Panc1 (cell line): ENCODE measurements around the gene GFM1. TPM values are rescaled to one million over a fixed set of nuclear protein-coding genes. Genes with fewer than 3 reads are reported as not detected.

Experiments used
- ATAC-seq: fragments of 200-7000 bp; cut with Tn5 transposase; 2 replicates; pipeline ENCODE4 v1.9.1; 2020; ENCODE audit warnings: mild to moderate bottlenecking, moderate library complexity
- BruUV-seq: library from RNA; stranded (reverse); fragments of 400-500 nt; replicated peaks from 2 replicates; lab custom pipeline; 2021; lab: Mats Ljungman, UMichigan
- CTCF ChIA-PET: fragments of 300-600 bp; sonication (Branson Sonifier 250); formaldehyde crosslinking; loops from one replicate; lab custom pipeline; 2022; ENCODE audit warnings: antibody characterized with exemption; lab: Charles Lee
- POLR2A ChIA-PET: fragments of 300-600 bp; sonication (Branson Sonifier 250); formaldehyde crosslinking; loops from one replicate; lab custom pipeline; 2022; ENCODE audit warnings: antibody characterized with exemption; lab: Charles Lee
- DNase-seq: peaks from one replicate; pipeline ENCODE4 v3.0.0-alpha.2; 2010; ENCODE audit warnings: low read depth, low spot score
- H3K27ac ChIP-seq: 2 replicates; pipeline ENCODE4 v1.5.1; 2011; ENCODE audit warnings: mild to moderate bottlenecking, low read length, inconsistent platforms
- H3K27me3 ChIP-seq: fragments of 200-500 bp; sonication (Bioruptor generic); 2 replicates; pipeline ENCODE4 v1.6.0; 2014; ENCODE audit warnings: low read length, inconsistent platforms; ENCODE audit not compliant: control insufficient read depth, insufficient read depth
- H3K36me3 ChIP-seq: fragments of 200-500 bp; sonication (Bioruptor generic); 2 replicates; pipeline ENCODE4 v1.5.1; 2014; ENCODE audit warnings: inconsistent platforms, mild to moderate bottlenecking, low read length, moderate library complexity; ENCODE audit not compliant: control insufficient read depth, insufficient read depth
- H3K4me1 ChIP-seq: 2 replicates; pipeline ENCODE4 v1.5.1; 2011; ENCODE audit warnings: inconsistent platforms, mild to moderate bottlenecking, low read length, moderate library complexity; ENCODE audit not compliant: control insufficient read depth, insufficient read depth
- H3K4me3 ChIP-seq, 2 experiments: 2 replicates each; pipeline ENCODE4 v1.5.1; 2011 to 2012; ENCODE audit warnings: low read depth in 2 of 2, low read length in 2 of 2, mild to moderate bottlenecking in 2 of 2, inconsistent platforms in 1 of 2, moderate library complexity in 1 of 2
- H3K9me3 ChIP-seq: fragments of 200-500 bp; sonication (Bioruptor generic); 2 replicates; pipeline ENCODE4 v1.5.1; 2014; ENCODE audit warnings: low read depth, mild to moderate bottlenecking, inconsistent platforms, low read length, moderate library complexity; ENCODE audit not compliant: control insufficient read depth, insufficient read depth
- CTCF ChIP-seq: fragments of 450-650 bp; IDR thresholded peaks from 2 replicates; pipeline ENCODE4 v1.5.1; 2017; ENCODE audit warnings: mild to moderate bottlenecking
- POLR2AphosphoS5 ChIP-seq: IDR thresholded peaks from 2 replicates; pipeline ENCODE4 v1.6.1; 2012; ENCODE audit warnings: mild to moderate bottlenecking, low read depth, low read length, moderate library complexity
- SIN3A ChIP-seq: IDR thresholded peaks from 2 replicates; pipeline ENCODE4 v1.6.1; 2012; ENCODE audit warnings: low read depth, mild to moderate bottlenecking, low read length, moderate library complexity, borderline replicate concordance; ENCODE audit not compliant: insufficient read depth
- TCF7L2 ChIP-seq: IDR thresholded peaks from 2 replicates; pipeline ENCODE4 v1.6.1; 2011; ENCODE audit warnings: mild to moderate bottlenecking, low read depth, low read length, inconsistent platforms
- in situ Hi-C: cut with HindIII; loops from 2 replicates; pipeline ENCODE4 v1.10.0; 2016; ENCODE audit warnings: low sequenced_read_pairs, low pct_unique_long_range_greater_than_20kb
- intact Hi-C: fragments of 100-400 bp; cut with micrococcal nuclease; formaldehyde crosslinking; loops from one replicate; pipeline ENCODE4 v1.10.0; 2022; ENCODE audit not compliant: unreplicated experiment
- total RNA-seq: library from RNA; stranded (reverse); gene quantifications from one replicate; pipeline ENCODE4 v1.2.1, GENCODE V29; 2021; ENCODE audit not compliant: unreplicated experiment
- TF ChIP-seq, protein P1 (sequence below), 2 experiments: IDR thresholded peaks; 2 replicates each; pipeline ENCODE4 v1.6.1; 2011 to 2012; ENCODE audit warnings: low read depth in 2 of 2, control low read depth in 1 of 2, low read length in 1 of 2, mild to moderate bottlenecking in 1 of 2, moderate library complexity in 1 of 2; ENCODE audit not compliant: insufficient read depth in 1 of 2

GFM1 gene
- total RNA-seq, 1 experiment from 2014 or later = 59.3 TPM

GRCh38 chr3:158642474-158643210 lies 1.7 kb upstream of the GFM1 start:
- Histone ChIP-seq H3K4me3 (no peak overlapping the region), H3K27me3 (no peaks in the 10 kb centered on the region), H3K9me3 (no peaks in the 10 kb centered on the region), H3K27ac (no peak overlapping the region), H3K4me1 (peaks cover 21% of the 10 kb centered on the region), H3K36me3 (peaks cover 20% of the 10 kb centered on the region)
- CTCF ChIA-PET = no interaction called here
- in situ Hi-C loops (no loop called here), intact Hi-C loops (loop anchor here (10.0 kb wide), 2 partner anchors 68 to 98 kb away; partner anchors contain the start of gene MLF1)
- BruUV-seq = no TSS peak
- no peak for TF ChIP-seq POLR2AphosphoS5
- no peak for TF ChIP-seq SIN3A
- POLR2A ChIA-PET = no interaction called here
- DNase-seq = no peak
- no peak for ATAC-seq

DNA sequence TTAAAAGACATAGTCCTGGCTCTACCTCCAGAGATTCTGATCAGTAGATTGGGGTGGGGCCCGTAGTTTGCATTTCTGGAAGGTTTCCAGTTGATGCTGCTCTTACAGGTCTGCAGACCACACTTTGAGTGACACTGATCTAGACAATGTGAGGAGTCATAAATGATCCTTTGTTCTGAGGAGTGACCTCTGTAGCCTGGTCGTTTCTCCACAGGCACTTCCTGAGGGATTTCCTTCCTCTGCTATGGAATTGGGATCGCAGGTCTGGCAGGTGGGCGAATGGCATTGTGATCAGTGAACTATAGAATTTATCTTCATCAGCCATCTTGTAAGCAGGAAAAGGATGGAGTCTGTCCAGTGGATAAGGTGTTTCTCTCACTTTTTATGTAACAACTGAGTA lies 5.5 kb downstream of the GFM1 start:
- H3K4me3 ChIP-seq = no peak overlapping the region
- H3K4me1 ChIP-seq = peaks cover 26% of the 10 kb centered on the region
- ATAC-seq (peak; percentile 49; the same call in 1 of the 2 replicates), DNase-seq (no peak)
- no peaks in the 10 kb centered on the region for H3K27me3 ChIP-seq
- no TSS peak for BruUV-seq
- ChIA-PET POLR2A (no interaction called here), CTCF (no interaction called here)
- intact Hi-C loops = loop anchor here (10.0 kb wide), 2 partner anchors 75 to 105 kb away; partner anchors contain the start of gene MLF1
- peaks cover 73% of the 10 kb centered on the region for H3K36me3 ChIP-seq
- no peak for TF ChIP-seq TCF7L2
- TF ChIP-seq, protein P1, sequence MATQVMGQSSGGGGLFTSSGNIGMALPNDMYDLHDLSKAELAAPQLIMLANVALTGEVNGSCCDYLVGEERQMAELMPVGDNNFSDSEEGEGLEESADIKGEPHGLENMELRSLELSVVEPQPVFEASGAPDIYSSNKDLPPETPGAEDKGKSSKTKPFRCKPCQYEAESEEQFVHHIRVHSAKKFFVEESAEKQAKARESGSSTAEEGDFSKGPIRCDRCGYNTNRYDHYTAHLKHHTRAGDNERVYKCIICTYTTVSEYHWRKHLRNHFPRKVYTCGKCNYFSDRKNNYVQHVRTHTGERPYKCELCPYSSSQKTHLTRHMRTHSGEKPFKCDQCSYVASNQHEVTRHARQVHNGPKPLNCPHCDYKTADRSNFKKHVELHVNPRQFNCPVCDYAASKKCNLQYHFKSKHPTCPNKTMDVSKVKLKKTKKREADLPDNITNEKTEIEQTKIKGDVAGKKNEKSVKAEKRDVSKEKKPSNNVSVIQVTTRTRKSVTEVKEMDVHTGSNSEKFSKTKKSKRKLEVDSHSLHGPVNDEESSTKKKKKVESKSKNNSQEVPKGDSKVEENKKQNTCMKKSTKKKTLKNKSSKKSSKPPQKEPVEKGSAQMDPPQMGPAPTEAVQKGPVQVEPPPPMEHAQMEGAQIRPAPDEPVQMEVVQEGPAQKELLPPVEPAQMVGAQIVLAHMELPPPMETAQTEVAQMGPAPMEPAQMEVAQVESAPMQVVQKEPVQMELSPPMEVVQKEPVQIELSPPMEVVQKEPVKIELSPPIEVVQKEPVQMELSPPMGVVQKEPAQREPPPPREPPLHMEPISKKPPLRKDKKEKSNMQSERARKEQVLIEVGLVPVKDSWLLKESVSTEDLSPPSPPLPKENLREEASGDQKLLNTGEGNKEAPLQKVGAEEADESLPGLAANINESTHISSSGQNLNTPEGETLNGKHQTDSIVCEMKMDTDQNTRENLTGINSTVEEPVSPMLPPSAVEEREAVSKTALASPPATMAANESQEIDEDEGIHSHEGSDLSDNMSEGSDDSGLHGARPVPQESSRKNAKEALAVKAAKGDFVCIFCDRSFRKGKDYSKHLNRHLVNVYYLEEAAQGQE (IDR thresholded peaks at IDR 0.05; ENCODE audit: insufficient read depth in 1 of 2, low read depth in 2 of 2, low read length in 1 of 2) = no peak
- TF ChIP-seq SIN3A = no peak
- TF ChIP-seq POLR2AphosphoS5 = no peak
- TF ChIP-seq CTCF = no peak
- 0 out of 2 replicates have a peak overlapping the region, but pooled peaks have one; percentile 5 for H3K27ac ChIP-seq
- in situ Hi-C loops = no loop called here
- no peaks in the 10 kb centered on the region for H3K9me3 ChIP-seq

DNA sequence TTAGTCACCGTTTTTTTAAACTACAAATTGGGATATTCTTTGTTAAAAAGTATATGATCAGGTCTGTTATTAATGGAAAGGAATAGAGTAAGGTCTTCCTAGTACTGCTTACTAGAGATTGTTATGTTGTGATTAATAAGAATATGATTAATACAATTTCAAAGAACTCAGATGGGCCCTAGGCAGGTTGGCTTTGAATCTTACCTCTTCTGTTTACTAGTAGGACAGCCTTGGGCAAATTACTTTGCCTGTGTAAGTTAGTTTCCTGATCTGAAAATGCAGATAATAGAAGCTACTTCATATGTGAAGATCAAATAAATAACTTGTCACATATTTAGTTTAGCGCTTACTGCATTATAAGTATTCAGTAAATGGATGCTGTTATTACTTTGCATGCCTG lies 6.9 kb downstream of the GFM1 start:
- CTCF ChIA-PET = no interaction called here
- Histone ChIP-seq H3K4me3 (no peak overlapping the region), H3K4me1 (peaks cover 15% of the 10 kb centered on the region), H3K27ac (no peak overlapping the region), H3K36me3 (peaks cover 77% of the 10 kb centered on the region), H3K27me3 (no peaks in the 10 kb centered on the region), H3K9me3 (no peaks in the 10 kb centered on the region)
- ATAC-seq (no peak), DNase-seq (no peak)
- no TSS peak for BruUV-seq
- in situ Hi-C loops (no loop called here), intact Hi-C loops (no loop called here)
- POLR2A ChIA-PET = interaction anchor here (0.6 kb wide), 1 partner anchor 398 kb away, joined by 3 read pairs; no protein-coding TSS in a partner anchor
- TF ChIP-seq SIN3A (no peak), POLR2AphosphoS5 (no peak), CTCF (no peak), TCF7L2 (no peak)
- TF ChIP-seq, protein P1 (IDR thresholded peaks at IDR 0.05; ENCODE audit: insufficient read depth in 1 of 2, low read depth in 2 of 2, low read length in 1 of 2) = no peak
